ENCODE data around the gene EXT2. TPM values are rescaled to one million over a fixed set of nuclear protein-coding genes. Genes with fewer than 3 reads are reported as not detected.

EXT2 gene
- total RNA-seq, 1 donor from 2014 or later, result 140 TPM

GRCh38 chr11:44180107-44180506 lies 84.6 kb downstream of the EXT2 start:
- H3K4me3 ChIP-seq (ENCODE audit: low read depth, low read length), result no peak overlapping the region
- no peak for DNase-seq (ENCODE audit: low read depth)
- no peak for TF ChIP-seq CTCF (conservative IDR thresholded peaks at IDR 0.05; ENCODE audit: low read depth, low read length)

GRCh38 chr11:44185522-44185921 lies 90.0 kb downstream of the EXT2 start:
- no peak for DNase-seq (ENCODE audit: low read depth)
- no peak overlapping the region for H3K4me3 ChIP-seq (ENCODE audit: low read depth, low read length)
- no peak for TF ChIP-seq CTCF (conservative IDR thresholded peaks at IDR 0.05; ENCODE audit: low read depth, low read length)

GRCh38 chr11:44186321-44186930 lies 90.9 kb downstream of the EXT2 start:
- no peak overlapping the region for H3K4me3 ChIP-seq (ENCODE audit: low read depth, low read length)
- DNase-seq (ENCODE audit: low read depth), result no peak
- TF ChIP-seq CTCF (conservative IDR thresholded peaks at IDR 0.05; ENCODE audit: low read depth, low read length), result no peak

GRCh38 chr11:44188643-44189042 lies 93.2 kb downstream of the EXT2 start:
- TF ChIP-seq CTCF (conservative IDR thresholded peaks at IDR 0.05; ENCODE audit: low read depth, low read length), result no peak
- no peak for DNase-seq (ENCODE audit: low read depth)
- no peak overlapping the region for H3K4me3 ChIP-seq (ENCODE audit: low read depth, low read length)

GRCh38 chr11:44189986-44190882 lies 94.8 kb downstream of the EXT2 start:
- DNase-seq (ENCODE audit: low read depth), result no peak
- no peak overlapping the region for H3K4me3 ChIP-seq (ENCODE audit: low read depth, low read length)
- TF ChIP-seq CTCF (conservative IDR thresholded peaks at IDR 0.05; ENCODE audit: low read depth, low read length), result no peak

- no peak overlapping the region for H3K4me3 ChIP-seq (ENCODE audit: low read depth, low read length)
- no peak for DNase-seq (ENCODE audit: low read depth)
- no peak for TF ChIP-seq CTCF (conservative IDR thresholded peaks at IDR 0.05; ENCODE audit: low read depth, low read length)
These were observed 95.4 kb downstream of the EXT2 start for GRCh38 chr11:44190883-44191230.
